Ramos (cell line): ENCODE measurements around the gene SERPINF2.
"Not testable (repeated sequence)": the region's sequence is repeated elsewhere in the genome, so short reads cannot be mapped to it uniquely, and the experiment has no call there.

Experiments
- in situ Hi-C: fragments of 300-500 bp; cut with MboI; formaldehyde crosslinking; loops from one replicate; pipeline ENCODE4 v1.14.3; 2022; ENCODE audit warnings: low sequenced_read_pairs; ENCODE audit not compliant: unreplicated experiment

SERPINF2 gene

GRCh38 chr17:1730326-1731193 is 12.1 kb upstream of the SERPINF2 start:
- in situ Hi-C loops = no loop called here

GRCh38 chr17:1731194-1731506 is 11.5 kb upstream of the SERPINF2 start:
- in situ Hi-C loops = no loop called here

- in situ Hi-C loops = no loop called here
These were observed 10.3 kb upstream of the SERPINF2 start for GRCh38 chr17:1732241-1732832.

GRCh38 chr17:1732833-1733321 is 9.8 kb upstream of the SERPINF2 start:
- in situ Hi-C loops = no loop called here

- in situ Hi-C loops = no loop called here
These were observed 8.9 kb upstream of the SERPINF2 start for GRCh38 chr17:1733759-1734158.

GRCh38 chr17:1735418-1735817 is 7.3 kb upstream of the SERPINF2 start:
- in situ Hi-C loops = no loop called here

GRCh38 chr17:1735834-1736347 is 6.8 kb upstream of the SERPINF2 start:
- in situ Hi-C loops = no loop called here

- in situ Hi-C loops = no loop called here
These were observed 6.1 kb upstream of the SERPINF2 start for GRCh38 chr17:1736348-1737281.

GRCh38 chr17:1737531-1738291 is 5.0 kb upstream of the SERPINF2 start:
- in situ Hi-C loops = no loop called here

GRCh38 chr17:1741899-1742298 is 772 bp upstream of the SERPINF2 start:
- in situ Hi-C loops = not testable (repeated sequence)

- in situ Hi-C loops = no loop called here
These were observed 393 bp downstream of the SERPINF2 start for GRCh38 chr17:1743088-1743439.

- in situ Hi-C loops = no loop called here
These were observed 2.2 kb downstream of the SERPINF2 start for GRCh38 chr17:1744551-1745512.

- in situ Hi-C loops = no loop called here
These were observed 2.9 kb downstream of the SERPINF2 start for GRCh38 chr17:1745513-1746020.

- in situ Hi-C loops = no loop called here
These were observed 4.4 kb downstream of the SERPINF2 start for GRCh38 chr17:1746975-1747543.

GRCh38 chr17:1750628-1751027 is 8.0 kb downstream of the SERPINF2 start:
- in situ Hi-C loops = no loop called here

GRCh38 chr17:1752425-1753262 is 10.0 kb downstream of the SERPINF2 start:
- in situ Hi-C loops = no loop called here

GRCh38 chr17:1753767-1754429 is 11.2 kb downstream of the SERPINF2 start:
- in situ Hi-C loops = no loop called here
